Loucy (cell line): ENCODE data around the gene DGCR8.

ENCODE experiments used
- H2AFZ ChIP-seq: fragments of 200-600 bp; sonication (generic); 2 replicates; pipeline ENCODE4 v1.6.0; 2016; ENCODE audit warnings: antibody characterized with exemption, mild to moderate bottlenecking, low read length, moderate library complexity
- H3F3A ChIP-seq: fragments of 200-600 bp; 2 replicates; pipeline ENCODE4 v1.6.0; 2016; ENCODE audit warnings: antibody characterized with exemption, low read depth, mild to moderate bottlenecking
- H3K27me3 ChIP-seq: fragments of 200-600 bp; sonication (generic); 2 replicates; pipeline ENCODE4 v1.6.1; 2014; ENCODE audit warnings: low read length, mild to moderate bottlenecking; ENCODE audit not compliant: insufficient read depth, poor library complexity, severe bottlenecking
- H3K36me3 ChIP-seq: fragments of 200-600 bp; sonication (generic); 2 replicates; pipeline ENCODE4 v1.6.1; 2016; ENCODE audit warnings: low read length; ENCODE audit not compliant: insufficient read depth
- H3K4me1 ChIP-seq: fragments of 200-600 bp; sonication (generic); 2 replicates; pipeline ENCODE4 v1.5.1; 2014; ENCODE audit warnings: low read length, mild to moderate bottlenecking; ENCODE audit not compliant: insufficient read depth, poor library complexity, severe bottlenecking
- H3K4me2 ChIP-seq: fragments of 200-600 bp; sonication (generic); 2 replicates; pipeline ENCODE4 v1.6.0; 2014; ENCODE audit warnings: antibody characterized with exemption, low read length, low read depth, mild to moderate bottlenecking; ENCODE audit not compliant: poor library complexity, severe bottlenecking
- H3K4me3 ChIP-seq: fragments of 200-600 bp; sonication (generic); 2 replicates; pipeline ENCODE4 v1.5.1; 2014; ENCODE audit warnings: low read length, mild to moderate bottlenecking, mixed read lengths; ENCODE audit not compliant: poor library complexity, severe bottlenecking
- H3K79me2 ChIP-seq: fragments of 200-600 bp; sonication (generic); 2 replicates; pipeline ENCODE4 v1.6.1; 2014; ENCODE audit warnings: low read length; ENCODE audit not compliant: insufficient read depth
- H3K9ac ChIP-seq: fragments of 200-600 bp; sonication (generic); 2 replicates; pipeline ENCODE4 v1.6.0; 2014; ENCODE audit warnings: mild to moderate bottlenecking, low read depth, low read length, moderate library complexity; ENCODE audit not compliant: poor library complexity, severe bottlenecking
- H3K9me2 ChIP-seq: fragments of 200-600 bp; sonication (generic); replicated peaks from 2 replicates; pipeline ENCODE4 v1.6.1; 2016; ENCODE audit warnings: low read depth, low read length, mixed read lengths
- H3K9me3 ChIP-seq: fragments of 200-600 bp; sonication (generic); 2 replicates; pipeline ENCODE4 v1.6.1; 2014; ENCODE audit warnings: mild to moderate bottlenecking, antibody characterized with exemption, low read length, low read depth; ENCODE audit not compliant: insufficient read depth
- H4K20me1 ChIP-seq: fragments of 200-600 bp; sonication (generic); 2 replicates; pipeline ENCODE4 v1.6.0; 2014; ENCODE audit warnings: antibody characterized with exemption, low read length, mild to moderate bottlenecking; ENCODE audit not compliant: insufficient read depth, poor library complexity, severe bottlenecking
- CTCF ChIP-seq: fragments of 200-600 bp; sonication (generic); conservative IDR thresholded peaks from 2 replicates; pipeline ENCODE4 v1.5.1; 2014; ENCODE audit warnings: mild to moderate bottlenecking, antibody characterized with exemption, low read length
- EZH2phosphoT487 ChIP-seq: fragments of 200-600 bp; IDR thresholded peaks from 2 replicates; pipeline ENCODE4 v1.6.1; 2018; ENCODE audit warnings: antibody characterized with exemption, mild to moderate bottlenecking, moderate library complexity, borderline replicate concordance

The DGCR8 gene

GRCh38 chr22:20156042-20156389, 76.0 kb downstream of the DGCR8 start:
- Histone ChIP-seq H3F3A (peaks cover 6% of the 10 kb centered on the region), H3K9me3 (no peaks in the 10 kb centered on the region), H3K4me2 (no peak overlapping the region), H3K9ac (no peak overlapping the region), H3K79me2 (no peaks in the 10 kb centered on the region), H3K4me3 (no peak overlapping the region), H3K4me1 (peaks cover 44% of the 10 kb centered on the region), H4K20me1 (no peaks in the 10 kb centered on the region), H3K36me3 (no peaks in the 10 kb centered on the region), H3K9me2 (no peaks in the 10 kb centered on the region), H2AFZ (no peak overlapping the region), H3K27me3 (no peaks in the 10 kb centered on the region)
- no peak for TF ChIP-seq CTCF
- TF ChIP-seq EZH2phosphoT487, result no peak

- H3K4me1 ChIP-seq, result peaks cover 44% of the 10 kb centered on the region
Measured at GRCh38 chr22:20156611-20157429, 76.8 kb downstream of the DGCR8 start.

GRCh38 chr22:20157430-20158183, 77.6 kb downstream of the DGCR8 start:
- H3K4me1 ChIP-seq, result peaks cover 44% of the 10 kb centered on the region
- H3K9me2 ChIP-seq, result no peaks in the 10 kb centered on the region
- no peaks in the 10 kb centered on the region for H3K27me3 ChIP-seq
- peak overlapping the region; percentile 92 for H3K4me2 ChIP-seq
- H2AFZ ChIP-seq, result no peak overlapping the region
- no peaks in the 10 kb centered on the region for H3K36me3 ChIP-seq
- no peaks in the 10 kb centered on the region for H4K20me1 ChIP-seq
- H3K79me2 ChIP-seq, result no peaks in the 10 kb centered on the region
- TF ChIP-seq CTCF (no peak), EZH2phosphoT487 (no peak)
- peak overlapping the region; percentile 96 for H3K9ac ChIP-seq
- H3F3A ChIP-seq, result peaks cover 6% of the 10 kb centered on the region
- H3K9me3 ChIP-seq, result no peaks in the 10 kb centered on the region
- H3K4me3 ChIP-seq, result peak overlapping the region; percentile 74

More at GRCh38 chr22:20156611-20157429, 76.8 kb downstream of the DGCR8 start:
- no peaks in the 10 kb centered on the region for H3K9me2 ChIP-seq
- no peak overlapping the region for H3K4me3 ChIP-seq
- H3K4me2 ChIP-seq, result peak overlapping the region; percentile 92
- H3K79me2 ChIP-seq, result no peaks in the 10 kb centered on the region
- no peak overlapping the region for H2AFZ ChIP-seq
- no peaks in the 10 kb centered on the region for H3K36me3 ChIP-seq
- H4K20me1 ChIP-seq, result no peaks in the 10 kb centered on the region
- TF ChIP-seq CTCF (peak; percentile 97), EZH2phosphoT487 (no peak)
- H3K9ac ChIP-seq, result peak overlapping the region; percentile 96
- H3K27me3 ChIP-seq, result no peaks in the 10 kb centered on the region
- no peaks in the 10 kb centered on the region for H3K9me3 ChIP-seq
- peaks cover 6% of the 10 kb centered on the region for H3F3A ChIP-seq
